HG03354 (cell line): ENCODE measurements around the gene AQP12B.
"Not testable (repeated sequence)": the region's sequence is repeated elsewhere in the genome, so short reads cannot be mapped to it uniquely, and the experiment has no call there.

Source experiments
- ATAC-seq: cut with Tn5 transposase; IDR thresholded peaks from one replicate; pipeline ENCODE4 v1.9.1; 2021; ENCODE audit warnings: mild to moderate bottlenecking; ENCODE audit not compliant: unreplicated experiment, poor library complexity, severe bottlenecking

AQP12B gene, protein sequence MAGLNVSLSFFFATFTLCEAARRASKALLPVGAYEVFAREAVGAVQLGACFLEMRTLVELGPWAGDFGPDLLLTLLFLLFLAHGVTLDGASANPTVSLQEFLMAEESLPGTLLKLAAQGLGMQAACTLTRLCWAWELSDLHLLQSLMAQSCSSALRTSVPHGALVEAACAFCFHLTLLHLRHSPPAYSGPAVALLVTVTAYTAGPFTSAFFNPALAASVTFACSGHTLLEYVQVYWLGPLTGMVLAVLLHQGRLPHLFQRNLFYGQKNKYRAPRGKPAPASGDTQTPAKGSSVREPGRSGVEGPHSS

DNA sequence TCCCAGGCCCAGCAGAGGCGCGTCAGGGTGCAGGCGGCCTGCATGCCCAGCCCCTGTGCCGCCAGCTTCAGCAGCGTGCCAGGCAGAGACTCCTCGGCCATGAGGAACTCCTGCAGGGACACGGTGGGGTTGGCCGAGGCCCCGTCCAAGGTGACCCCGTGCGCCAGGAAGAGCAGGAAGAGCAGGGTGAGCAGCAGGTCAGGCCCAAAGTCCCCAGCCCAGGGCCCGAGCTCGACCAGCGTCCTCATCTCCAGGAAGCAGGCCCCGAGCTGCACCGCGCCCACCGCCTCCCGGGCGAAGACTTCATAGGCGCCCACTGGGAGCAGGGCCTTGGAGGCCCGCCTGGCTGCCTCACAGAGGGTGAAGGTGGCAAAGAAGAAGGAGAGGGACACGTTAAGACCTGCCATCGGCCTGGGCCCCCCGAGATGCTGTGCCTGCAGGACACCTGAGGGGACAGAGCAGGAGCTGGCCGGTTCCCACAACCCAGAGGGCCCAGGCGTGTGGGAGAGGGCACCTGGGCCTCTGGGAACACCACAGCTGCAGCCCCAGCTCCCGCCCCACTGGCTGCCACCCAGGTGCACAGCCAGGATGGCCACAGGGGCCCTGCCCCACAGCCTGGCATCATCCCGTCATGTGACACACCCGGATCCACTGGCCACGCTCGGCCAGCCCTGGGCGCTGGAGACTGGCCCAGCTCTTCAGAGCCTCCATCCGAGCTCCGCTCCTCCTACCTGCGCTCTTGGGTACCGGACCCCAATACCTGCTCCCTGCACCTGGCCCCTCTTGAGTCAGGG is at the start of gene AQP12B:
Gene AQP12B, minus strand, starts transcription at position 455 of the 794 bp plus-strand sequence. Its CDS starts 48 bp downstream, at position 407.
- ATAC-seq: not testable (repeated sequence)

DNA sequence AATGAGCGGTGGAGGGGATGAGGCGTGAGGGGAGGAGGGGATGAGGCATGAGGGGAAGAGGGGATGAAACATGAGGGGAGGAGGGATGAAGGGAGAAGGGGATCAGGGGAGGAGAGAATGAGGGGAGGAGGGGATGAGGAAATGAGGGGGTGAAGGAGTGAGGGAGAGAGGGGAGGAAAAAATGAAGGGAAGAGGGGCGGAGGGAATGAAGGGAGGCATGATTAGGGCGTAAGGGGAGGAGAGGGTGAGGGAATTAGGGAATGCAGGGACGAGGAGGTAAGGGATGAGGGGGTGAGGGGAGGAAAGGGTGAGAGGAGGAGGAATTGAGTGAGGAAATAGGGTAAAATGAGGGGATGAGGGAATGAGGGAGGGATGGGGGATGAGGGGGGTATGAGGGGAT is 49.5 kb upstream of the AQP12B start:
- ATAC-seq: no peak

DNA sequence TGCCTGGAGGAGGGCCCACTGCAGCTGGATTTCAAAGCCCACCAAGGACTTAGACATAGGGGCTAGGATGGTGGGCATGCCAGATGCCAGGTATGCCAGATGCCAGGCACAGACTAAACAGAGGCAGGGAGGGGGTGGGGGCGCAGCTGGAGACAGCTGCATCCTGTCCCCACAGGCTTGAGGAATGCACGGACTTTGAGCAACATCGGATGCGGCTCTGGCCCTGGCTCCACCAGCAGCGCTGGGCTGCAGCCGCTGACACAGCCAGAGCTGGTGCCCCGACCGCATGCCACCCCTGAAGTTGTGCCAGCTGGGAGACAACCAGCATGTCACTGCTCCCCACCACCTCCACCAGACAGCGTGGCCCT is 48.5 kb upstream of the AQP12B start:
- ATAC-seq: no peak

DNA sequence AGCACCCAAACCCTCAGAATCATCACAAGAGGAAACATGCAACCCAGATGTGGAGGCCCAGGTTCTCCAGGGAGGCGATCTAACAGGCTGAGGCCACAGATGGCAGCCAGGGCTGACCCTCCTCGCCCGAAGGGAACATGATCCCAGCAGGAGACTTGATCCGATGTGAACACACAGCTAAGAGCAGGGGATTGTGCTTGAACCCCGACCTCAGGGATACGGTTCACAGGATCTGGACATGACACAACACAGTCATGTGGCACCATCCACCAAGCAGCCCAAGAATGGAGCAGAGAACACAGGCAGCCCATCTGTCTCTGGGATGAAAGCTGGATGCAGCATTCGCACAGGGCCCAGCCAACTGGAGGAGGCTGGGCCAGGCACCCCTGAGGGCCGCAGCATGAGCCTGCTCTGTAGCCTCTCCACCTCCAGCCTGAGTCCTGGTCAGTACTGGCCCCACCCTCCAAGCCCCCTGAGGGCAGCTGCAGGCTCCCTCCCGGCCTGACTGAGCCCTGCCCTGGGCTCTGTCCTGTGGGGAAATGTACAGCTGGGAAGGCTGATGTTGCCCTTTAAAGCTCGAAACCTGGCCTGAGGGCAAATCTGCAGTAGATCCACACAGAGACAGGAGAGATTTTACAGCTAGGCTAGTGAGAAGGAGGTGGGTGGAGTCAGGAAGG is 48.0 kb upstream of the AQP12B start:
- no peak for ATAC-seq

DNA sequence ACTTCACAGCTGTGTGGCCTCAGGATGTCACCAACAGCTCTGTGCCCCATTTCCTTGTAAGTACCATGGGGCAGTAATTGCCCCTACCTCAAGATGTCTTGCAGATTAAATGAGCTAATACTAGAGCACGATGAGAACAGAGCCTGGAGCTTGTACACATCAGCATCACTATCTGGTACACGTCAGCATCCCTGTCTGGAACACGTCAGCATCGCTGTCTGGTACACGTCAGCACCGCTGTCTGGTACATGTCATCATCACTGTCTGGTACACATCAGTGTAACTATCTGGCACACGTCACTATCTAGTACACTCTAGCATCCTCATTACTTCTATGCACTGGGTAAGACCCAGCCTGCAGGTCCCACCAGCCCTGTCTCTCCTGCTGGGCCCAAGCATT is 46.1 kb upstream of the AQP12B start:
- no peak for ATAC-seq

DNA sequence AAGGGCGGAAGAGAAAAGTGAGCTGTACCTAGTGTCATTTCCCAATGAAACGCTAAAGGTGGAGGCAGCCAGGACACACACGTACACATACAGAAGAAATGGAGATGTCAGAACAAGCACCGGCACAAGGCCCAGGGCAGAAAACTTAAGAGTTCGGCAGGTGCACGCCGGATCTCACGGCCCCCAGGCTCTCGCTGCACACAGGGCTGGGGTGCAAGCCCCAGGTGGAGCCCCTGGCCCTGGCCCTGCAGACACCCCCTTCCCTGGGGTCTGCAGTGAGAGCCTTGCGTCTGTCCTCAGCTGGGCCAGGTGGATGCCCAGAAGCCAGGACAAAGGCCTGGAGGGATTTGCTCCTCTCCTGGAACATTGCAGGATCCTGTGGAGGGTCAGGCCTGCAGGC is 45.7 kb upstream of the AQP12B start:
- ATAC-seq: no peak

DNA sequence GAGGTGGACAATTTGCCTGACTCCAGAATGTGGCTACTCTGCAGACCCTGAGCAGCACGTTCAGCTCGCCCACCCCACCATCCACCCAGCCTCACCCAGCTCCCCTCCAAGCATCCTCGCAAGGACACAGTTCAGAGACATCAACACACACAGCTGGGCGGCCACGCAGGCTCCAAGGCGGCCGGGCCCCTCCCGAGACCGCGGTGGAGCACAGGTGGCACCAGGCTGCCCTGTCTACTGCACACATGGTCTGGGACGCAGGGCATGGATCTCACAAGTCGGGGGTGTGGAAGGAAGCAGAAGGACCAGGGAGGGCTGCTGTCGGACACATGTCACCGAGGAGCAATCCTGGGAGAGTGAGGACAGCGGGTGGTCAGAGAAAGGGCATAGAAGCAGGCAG is 45.2 kb upstream of the AQP12B start:
- ATAC-seq: no peak

DNA sequence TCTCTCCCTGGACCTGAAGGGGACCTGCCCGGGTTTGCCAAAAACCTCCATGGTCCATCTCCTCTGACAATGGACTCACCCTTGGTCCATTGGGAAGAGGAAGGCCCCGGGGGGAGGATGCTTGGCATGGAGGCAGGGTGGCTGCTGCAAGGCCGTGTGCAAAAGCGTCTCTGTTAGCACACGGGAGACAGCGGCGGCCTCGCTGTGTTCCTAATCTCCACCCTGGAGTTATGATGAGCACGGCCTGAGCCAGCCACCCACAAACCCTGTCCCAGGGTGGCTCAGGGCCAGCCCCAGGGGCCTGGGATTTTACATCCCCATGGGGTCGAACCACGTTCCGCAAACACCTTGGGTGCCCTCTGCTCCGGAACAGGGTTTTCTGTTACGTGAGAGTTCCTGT is 44.8 kb upstream of the AQP12B start:
- no peak for ATAC-seq

DNA sequence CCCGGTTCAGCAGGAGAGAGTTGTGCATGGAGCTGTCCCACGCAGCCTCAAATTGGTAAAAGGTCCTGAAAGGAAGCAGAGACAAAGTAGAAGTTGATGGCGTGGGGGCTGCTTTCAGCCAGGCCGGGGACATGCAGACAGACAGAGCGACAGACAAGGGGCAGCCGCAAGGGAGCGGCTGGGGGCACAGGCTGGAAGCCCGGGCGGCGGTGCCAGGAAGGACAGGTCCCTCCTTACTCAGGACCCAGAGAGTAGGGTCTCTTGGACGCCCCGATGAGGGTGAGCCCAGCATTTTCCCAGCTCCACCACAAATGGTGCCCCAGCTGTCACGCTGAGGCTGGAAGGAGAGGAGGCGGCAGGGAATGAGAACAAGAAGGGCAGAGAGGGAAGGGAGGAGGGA is 44.2 kb upstream of the AQP12B start:
- no peak for ATAC-seq

DNA sequence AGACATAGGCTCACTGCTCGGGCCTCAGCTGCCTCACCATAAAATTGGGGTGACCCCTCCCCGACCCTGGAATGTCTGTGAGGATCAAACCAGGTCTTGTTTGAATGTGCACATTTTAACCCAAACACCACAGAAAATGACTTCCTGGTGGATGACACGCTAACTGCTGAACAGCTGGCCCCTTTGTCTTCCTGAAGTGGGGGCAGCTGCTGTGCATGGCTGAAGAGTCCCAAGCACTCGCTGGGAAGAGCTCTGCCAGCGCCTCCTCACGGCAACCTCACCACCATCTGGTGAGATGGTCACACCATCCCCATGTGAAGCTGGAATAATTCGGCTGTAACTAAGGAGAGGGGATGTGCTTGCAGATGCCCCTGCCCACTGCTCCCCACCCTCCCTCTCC is 43.0 kb upstream of the AQP12B start:
- no peak for ATAC-seq

DNA sequence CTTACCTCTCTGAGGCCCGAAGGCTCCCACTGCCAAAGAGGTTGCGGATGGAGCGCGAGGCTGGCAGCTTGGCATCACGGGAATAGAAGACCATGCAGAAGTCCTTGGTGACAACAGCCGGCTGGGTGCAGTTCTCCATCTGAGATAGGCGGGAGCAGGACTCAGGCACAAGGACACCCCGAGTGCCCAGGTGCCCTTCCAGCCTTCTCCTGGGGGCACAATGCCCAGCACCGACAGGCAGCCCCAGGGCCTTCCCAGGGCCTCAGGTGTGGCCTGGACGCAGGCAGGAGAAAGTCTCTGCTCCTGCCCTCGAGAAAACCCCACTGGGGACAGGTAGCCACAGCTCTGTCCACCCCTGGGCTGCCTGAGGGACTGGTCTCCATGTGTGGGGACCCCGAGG is 42.6 kb upstream of the AQP12B start:
- ATAC-seq: no peak

DNA sequence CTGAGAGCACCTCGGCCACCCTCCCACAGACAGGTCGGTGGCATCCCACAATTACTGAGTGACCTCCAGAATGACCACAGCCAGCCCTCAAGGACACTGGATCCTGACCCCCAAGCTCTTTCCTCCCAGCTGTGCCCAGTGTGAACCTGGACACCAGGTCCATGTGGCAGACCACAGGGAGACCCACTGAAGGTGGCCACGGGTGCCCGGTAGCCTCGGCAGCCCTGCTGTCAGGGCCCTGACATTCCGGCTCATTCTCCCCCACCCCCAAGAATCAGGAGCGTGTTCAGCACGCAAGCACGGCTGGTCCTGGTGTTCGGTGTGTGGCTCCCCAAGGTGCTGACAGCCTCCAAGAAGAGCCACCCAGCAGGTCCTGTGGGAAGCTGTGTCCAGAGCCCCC is 41.7 kb upstream of the AQP12B start:
- ATAC-seq: no peak

DNA sequence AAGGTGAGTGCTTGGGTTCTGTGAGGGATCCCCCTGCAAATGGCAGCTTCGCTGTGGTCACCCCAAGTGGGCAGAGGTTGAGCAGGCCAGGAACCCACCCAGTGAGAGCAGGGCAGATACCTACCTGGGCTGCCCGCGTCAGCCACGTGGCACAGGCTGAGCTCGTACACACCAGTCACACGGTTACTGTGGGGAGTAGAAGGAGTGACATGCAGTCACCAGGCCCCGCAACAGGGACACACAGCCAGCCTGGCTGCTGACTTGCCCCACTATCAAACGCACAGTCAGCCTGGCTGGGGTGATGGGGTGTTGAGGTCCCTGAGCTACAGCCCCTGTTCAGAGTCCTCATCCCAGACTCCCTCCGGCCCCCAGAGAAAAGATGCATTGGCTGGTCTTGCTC is 41.2 kb upstream of the AQP12B start:
- ATAC-seq: no peak

DNA sequence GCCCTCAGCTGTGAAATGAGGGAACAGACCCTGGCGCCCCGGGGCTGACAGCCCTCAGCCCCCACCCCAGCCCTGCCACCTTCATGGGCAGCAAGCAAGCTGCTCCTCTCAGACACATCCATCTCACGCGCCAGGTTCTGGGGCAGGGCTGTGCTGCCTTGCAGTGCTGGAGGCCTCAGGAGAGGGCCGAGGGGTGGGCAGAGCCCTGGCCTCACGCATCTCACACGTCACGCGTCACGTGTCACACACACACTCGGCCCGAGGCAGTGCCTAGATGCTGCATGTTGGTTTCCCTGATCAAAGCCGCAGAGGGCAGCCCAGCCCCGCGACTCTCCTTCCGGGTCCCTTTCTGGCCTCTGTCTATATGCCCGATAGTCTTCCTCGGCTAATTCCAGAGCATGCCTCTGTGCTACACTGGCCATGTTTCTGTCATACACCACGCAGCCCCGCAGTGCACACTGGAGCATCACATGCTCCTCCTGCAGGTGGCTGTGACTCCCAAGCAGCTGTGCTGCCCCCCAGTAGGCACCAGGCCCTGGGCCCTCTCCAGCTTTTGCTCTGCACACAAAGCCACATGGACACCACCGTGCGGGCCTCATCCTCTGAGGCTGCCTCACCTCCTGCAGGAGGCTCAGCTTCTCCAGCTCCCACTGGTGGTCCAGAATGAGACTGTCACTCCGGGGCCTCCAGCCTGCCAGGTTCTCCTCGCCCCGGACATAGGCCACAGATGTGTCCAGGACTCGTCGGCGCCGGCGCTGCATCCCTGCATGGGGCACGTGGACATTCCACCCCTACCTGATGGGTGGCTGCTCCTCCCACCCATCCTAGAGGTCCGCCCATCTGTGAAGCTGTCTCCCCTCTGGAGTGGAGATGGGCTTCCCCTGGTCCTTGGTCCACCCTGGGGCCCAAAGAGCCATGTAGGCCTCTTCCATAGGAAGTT is 40.4 kb upstream of the AQP12B start:
- no peak for ATAC-seq

DNA sequence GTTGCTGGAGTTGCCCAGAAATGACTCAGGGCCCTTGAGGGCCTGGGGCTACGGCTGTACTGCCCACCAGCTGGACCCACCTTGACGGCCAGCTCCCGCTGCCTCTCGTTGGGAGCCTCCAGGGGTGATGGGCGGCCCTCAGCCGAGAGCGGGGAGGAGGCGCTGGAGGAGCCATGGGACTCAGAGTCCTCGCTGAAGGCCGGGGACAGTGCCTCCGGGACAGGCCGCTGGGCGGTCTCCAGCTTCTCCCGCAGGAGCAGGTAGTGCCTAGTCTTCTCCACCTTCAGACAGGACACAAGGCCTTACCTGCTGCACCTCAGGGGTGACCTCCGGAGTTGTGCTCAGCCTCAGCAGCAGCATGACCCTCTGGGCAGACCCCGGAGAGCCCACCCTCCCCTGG is 39.7 kb upstream of the AQP12B start:
- ATAC-seq: no peak

DNA sequence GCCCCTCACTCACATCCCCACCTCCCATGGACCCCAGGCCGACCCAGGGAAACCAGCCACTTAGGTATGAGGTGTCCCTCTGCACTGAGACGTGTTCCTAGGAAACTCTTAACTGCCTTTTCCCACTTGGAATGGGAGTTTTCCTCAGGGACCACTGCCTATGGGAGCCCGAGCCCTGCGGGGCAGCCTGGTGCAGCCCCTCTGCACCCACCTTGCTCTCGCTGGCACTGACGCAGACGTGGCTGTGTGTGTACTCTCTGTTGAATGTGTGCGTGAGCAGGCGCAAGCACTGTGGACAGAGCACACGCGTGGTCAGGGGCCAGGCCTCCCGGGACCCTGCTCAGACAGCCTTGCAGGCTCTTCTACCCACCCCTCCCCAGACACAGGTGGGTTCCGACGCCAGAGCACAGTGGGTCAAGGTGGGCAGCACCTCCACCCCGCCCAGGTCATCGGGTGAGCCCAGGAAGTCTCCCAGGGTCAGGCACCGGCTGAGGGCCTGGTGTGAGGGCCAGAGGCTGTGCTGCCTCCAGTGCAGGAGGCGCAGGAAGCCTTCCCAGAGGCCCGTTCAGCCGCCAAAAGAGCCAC is 39.0 kb upstream of the AQP12B start:
- no peak for ATAC-seq

DNA sequence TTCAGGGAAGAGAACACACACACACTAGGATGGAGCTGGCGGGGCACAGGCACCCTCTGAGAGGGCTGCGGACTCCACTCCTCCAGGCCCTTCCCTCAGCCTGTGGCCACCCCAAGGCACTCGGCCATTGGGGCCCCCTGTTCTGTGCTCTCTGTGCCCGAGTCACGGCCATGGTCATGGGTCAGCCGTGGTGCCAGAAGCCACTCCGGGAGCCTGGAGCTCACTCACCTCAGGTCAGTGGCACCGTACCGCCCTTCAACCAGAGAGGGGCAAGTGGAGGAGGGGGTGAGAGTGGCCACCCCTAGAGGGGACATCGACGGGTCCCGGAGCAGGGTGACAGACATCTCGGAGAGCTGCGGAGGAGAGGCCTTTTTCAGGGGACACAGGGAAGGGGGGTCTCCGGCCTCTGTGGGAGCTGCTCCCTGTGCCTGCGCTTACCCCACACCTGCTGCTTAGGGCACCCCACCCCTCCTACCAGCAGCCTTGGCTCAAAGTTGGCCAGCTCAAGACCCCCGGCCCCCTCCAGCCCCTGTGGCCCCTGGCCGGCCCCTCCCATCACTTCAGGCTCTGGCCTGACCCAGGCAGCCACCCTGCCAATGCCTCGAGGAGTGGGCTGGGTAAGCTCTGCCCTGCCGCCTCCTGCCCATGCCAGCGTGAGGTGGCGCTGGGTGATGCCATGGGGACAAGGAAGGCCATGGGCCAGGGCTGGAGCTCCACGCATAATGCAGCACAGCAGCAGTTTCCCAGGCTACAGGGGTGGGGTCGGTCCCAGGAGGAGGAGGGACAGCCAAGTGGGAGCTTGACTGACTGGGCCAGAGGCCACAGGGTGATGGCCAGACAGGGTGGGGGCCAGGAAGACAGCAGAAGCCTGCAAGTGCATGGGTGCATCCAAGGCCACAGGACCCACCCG is 38.3 kb upstream of the AQP12B start:
- ATAC-seq: no peak

DNA sequence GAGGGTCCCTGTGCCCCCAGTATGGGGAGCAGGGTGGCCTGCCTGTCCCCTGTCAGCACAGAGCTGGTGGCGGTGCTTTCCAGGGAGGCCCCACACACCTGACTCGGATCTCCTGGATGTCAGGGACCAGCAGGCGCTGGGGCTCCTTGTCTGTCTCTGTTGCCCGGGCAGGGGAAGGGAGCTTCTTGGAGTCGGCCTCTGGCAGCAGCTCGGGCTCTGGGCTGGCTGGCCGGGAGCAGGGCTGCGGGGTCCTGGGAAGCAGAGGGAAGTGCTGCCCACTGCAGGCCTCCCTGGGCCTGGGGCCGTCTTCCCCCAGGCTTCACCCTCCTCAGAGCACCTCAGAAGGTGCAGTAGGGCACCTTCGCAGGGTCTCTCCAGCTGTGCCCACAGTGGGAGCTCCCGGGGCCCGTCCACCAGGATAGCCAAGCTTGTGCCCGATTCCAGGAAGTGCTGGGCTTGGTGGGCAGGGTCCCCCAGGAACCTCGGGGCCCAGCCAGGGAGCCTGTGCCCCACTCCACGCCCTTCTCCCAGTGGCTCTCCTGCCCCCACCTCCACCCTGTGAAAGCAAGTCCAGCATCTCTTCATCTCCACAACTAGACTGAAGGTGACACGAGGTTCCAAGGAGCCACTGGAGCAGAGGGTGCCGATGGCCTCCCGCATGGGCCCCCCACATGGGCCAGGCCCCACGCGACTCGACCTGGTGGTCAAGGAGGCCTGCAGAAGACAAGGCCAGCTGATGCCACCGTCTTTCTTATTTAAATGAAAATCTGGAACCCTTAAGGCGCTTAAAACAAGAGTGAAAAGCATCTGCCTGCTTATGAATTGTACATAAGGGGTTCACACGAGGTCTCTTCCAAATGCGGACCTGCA is 37.2 kb upstream of the AQP12B start:
- ATAC-seq: no peak
